ENCODE measurements around the gene TACC2. TPM values are rescaled to one million over a fixed set of nuclear protein-coding genes. Genes with fewer than 3 reads are reported as not detected.
A peak's percentile ranks its signal among the peaks of the same experiment; 100 is the strongest.

TACC2 gene
- total and polyA plus RNA-seq, 12 donors, result 68.1 to 451 (median 364) TPM

DNA sequence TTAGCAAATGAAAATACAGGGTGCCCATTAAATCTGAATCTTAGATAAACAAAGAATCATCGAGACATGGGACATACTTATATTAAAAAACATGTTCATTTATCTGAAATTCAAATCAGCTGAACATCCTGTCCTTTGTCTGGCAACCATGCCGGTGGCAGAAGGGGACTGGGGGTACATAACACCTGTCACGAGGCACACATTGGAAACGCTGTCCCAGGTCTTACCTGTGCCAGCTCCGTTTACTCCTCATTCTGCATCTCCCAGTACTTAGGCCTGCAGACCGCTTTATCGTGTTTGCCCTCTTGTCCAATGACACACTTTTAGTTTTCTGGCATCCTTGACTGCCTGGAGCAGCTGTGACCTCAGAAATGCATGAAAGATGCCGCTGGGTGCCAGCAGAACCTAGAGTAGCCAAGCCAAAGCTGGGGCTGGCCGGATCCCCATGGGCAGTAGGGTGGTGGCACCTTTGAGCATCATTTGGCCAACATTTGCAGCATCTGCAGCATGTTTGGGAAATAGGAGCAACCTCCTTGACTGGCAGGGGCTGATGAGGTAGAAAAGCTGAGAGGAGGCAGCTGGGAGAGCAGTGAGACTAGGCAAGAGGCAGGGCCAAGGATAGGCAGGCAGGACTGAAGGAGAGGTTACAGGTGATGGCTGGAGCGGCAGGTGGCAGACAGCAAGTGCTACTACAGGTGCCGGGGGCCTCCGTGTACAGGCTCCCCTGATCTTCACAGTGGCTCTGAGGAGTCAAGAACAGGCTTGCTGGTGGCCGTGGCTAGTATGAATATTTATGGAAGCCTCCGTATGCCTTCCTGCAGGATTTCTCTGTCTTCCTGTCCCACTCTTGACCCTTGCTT, 219.8 kb downstream of the TACC2 start:
- intact Hi-C loops (cut with DNase I), result loop anchor here in 1 of 10 donors (5.0 kb wide), 1 partner anchor 66 kb away; no protein-coding TSS in a partner anchor
- no peak for DNase-seq
- ATAC-seq, result peak in 1 of 8 donors; percentile 18
- WGBS, 2 donors, result 66 to 70% methylated on average over 14 of the region's 14 CpGs
- no peak overlapping the region for H3K27ac ChIP-seq
- TF ChIP-seq, protein P1, sequence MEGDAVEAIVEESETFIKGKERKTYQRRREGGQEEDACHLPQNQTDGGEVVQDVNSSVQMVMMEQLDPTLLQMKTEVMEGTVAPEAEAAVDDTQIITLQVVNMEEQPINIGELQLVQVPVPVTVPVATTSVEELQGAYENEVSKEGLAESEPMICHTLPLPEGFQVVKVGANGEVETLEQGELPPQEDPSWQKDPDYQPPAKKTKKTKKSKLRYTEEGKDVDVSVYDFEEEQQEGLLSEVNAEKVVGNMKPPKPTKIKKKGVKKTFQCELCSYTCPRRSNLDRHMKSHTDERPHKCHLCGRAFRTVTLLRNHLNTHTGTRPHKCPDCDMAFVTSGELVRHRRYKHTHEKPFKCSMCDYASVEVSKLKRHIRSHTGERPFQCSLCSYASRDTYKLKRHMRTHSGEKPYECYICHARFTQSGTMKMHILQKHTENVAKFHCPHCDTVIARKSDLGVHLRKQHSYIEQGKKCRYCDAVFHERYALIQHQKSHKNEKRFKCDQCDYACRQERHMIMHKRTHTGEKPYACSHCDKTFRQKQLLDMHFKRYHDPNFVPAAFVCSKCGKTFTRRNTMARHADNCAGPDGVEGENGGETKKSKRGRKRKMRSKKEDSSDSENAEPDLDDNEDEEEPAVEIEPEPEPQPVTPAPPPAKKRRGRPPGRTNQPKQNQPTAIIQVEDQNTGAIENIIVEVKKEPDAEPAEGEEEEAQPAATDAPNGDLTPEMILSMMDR (IDR thresholded peaks at IDR 0.05), result no peak
- H3K36me3 ChIP-seq, result peaks cover 0 to 57% (median 19%) of the 10 kb centered on the region in 9 donors
- no peaks in the 10 kb centered on the region for H3K27me3 ChIP-seq
- no peak overlapping the region for H3K4me3 ChIP-seq
- H3K9me3 ChIP-seq, result no peaks in the 10 kb centered on the region
- H3K4me1 ChIP-seq, result peaks cover 0 to 49% (median 23%) of the 10 kb centered on the region in 9 donors

DNA sequence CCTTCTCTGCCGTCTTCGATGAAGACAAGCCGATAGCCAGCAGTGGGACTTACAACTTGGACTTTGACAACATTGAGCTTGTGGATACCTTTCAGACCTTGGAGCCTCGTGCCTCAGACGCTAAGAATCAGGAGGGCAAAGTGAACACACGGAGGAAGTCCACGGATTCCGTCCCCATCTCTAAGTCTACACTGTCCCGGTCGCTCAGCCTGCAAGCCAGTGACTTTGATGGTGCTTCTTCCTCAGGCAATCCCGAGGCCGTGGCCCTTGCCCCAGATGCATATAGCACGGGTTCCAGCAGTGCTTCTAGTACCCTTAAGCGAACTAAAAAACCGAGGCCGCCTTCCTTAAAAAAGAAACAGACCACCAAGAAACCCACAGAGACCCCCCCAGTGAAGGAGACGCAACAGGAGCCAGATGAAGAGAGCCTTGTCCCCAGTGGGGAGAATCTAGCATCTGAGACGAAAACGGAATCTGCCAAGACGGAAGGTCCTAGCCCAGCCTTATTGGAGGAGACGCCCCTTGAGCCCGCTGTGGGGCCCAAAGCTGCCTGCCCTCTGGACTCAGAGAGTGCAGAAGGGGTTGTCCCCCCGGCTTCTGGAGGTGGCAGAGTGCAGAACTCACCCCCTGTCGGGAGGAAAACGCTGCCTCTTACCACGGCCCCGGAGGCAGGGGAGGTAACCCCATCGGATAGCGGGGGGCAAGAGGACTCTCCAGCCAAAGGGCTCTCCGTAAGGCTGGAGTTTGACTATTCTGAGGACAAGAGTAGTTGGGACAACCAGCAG, 221.7 kb downstream of the TACC2 start:
- Histone ChIP-seq H3K9me3 (no peaks in the 10 kb centered on the region), H3K36me3 (peaks cover 0 to 72% (median 19%) of the 10 kb centered on the region in 9 donors), H3K27me3 (no peaks in the 10 kb centered on the region), H3K4me1 (peaks cover 0 to 41% (median 23%) of the 10 kb centered on the region in 9 donors), H3K27ac (no peak overlapping the region), H3K4me3 (no peak overlapping the region)
- intact Hi-C loops (cut with DNase I), result loop anchor here in 5 of 10 donors (5.0 to 10.0 kb wide), 3 partner anchors 63 to 156 kb away; no protein-coding TSS in a partner anchor
- DNase-seq, result no peak
- TF ChIP-seq, protein P1 (IDR thresholded peaks at IDR 0.05), result no peak
- WGBS, 2 donors, result 96% methylated on average over 30 of the region's 30 CpGs
- no peak for ATAC-seq

DNA sequence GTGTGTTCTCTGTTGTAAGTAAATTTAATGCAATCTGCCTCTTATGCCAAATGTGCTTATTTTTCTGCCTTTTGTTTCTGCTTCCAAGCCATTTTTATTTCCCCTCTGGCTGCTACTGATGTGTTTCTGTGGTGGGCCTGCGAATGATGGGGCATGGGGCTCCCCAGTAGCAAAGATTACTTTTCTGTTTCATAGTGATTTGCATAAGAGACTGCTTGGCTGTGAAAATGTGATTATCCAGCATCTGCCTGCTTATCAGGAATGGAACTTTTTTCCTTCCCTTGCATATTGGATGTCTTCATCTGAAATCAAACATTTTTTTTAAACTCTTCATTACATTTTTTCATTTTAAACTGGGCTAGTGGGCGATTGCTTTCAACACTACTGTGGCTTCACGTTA, 224.4 kb downstream of the TACC2 start:
- Histone ChIP-seq H3K27me3 (no peaks in the 10 kb centered on the region), H3K36me3 (peaks cover 0 to 86% (median 39%) of the 10 kb centered on the region in 9 donors), H3K4me3 (no peak overlapping the region), H3K27ac (no peak overlapping the region), H3K9me3 (no peaks in the 10 kb centered on the region), H3K4me1 (peaks cover 0 to 16% (median 2%) of the 10 kb centered on the region in 9 donors)
- TF ChIP-seq, protein P1 (IDR thresholded peaks at IDR 0.05), result no peak
- DNase-seq (no peak), ATAC-seq (no peak)
- 68 to 74% methylated on average over 3 of the region's 3 CpGs for WGBS, 2 donors
- intact Hi-C loops (cut with DNase I), result loop anchor here in 5 of 10 donors (5.0 to 10.0 kb wide), 3 partner anchors 66 to 159 kb away; no protein-coding TSS in a partner anchor

DNA sequence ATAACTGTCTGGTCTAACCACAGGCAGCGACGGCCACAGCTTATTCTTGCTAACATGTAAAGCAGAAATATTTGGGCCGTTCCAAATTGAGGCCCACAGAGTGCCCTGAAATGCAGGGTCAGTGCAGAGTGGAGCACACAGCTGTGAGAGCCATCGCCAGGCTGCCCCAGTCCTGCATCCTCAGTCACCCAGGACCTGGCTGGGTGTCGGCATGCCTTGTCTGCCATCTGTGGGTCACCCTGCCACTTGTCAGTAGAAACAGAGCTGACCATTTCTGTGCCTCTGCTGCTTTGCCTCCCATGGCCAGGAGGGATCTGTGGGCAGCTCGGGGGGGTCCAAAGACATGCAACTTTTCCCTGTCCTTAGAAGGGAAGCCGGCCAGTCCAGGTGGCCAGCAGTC, 224.8 kb downstream of the TACC2 start:
- Histone ChIP-seq H3K27ac (no peak overlapping the region), H3K4me1 (peaks cover 0 to 12% (median 0%) of the 10 kb centered on the region in 9 donors), H3K36me3 (peaks cover 0 to 90% (median 42%) of the 10 kb centered on the region in 9 donors), H3K4me3 (no peak overlapping the region), H3K9me3 (no peaks in the 10 kb centered on the region), H3K27me3 (no peaks in the 10 kb centered on the region)
- 55 to 69% methylated on average over 7 of the region's 7 CpGs for WGBS, 2 donors
- TF ChIP-seq, protein P1 (IDR thresholded peaks at IDR 0.05), result peak in 3 of 9 donors; percentile 18 to 35 (median 31)
- intact Hi-C loops (cut with DNase I), result loop anchor here in 5 of 10 donors (5.0 to 10.0 kb wide), 3 partner anchors 66 to 159 kb away; no protein-coding TSS in a partner anchor
- no peak for DNase-seq
- peak in 7 of 8 donors; percentile 30 to 67 (median 58) for ATAC-seq
